HG02885 (cell line): Measurements from ENCODE around the gene IBA57.

Source experiments
- ATAC-seq: cut with Tn5 transposase; IDR thresholded peaks from one replicate; pipeline ENCODE4 v1.9.1; 2021; ENCODE audit warnings: mild to moderate bottlenecking; ENCODE audit not compliant: unreplicated experiment, poor library complexity

The IBA57 gene

GRCh38 chr1:228155596-228156514 is 9.7 kb upstream of the IBA57 start:
- ATAC-seq: no peak

- ATAC-seq: no peak
These were observed 9.1 kb upstream of the IBA57 start for GRCh38 chr1:228156515-228156881.

GRCh38 chr1:228156941-228157728 is 8.5 kb upstream of the IBA57 start:
- no peak for ATAC-seq

- no peak for ATAC-seq
These were observed 7.9 kb upstream of the IBA57 start for GRCh38 chr1:228157729-228158126.

- ATAC-seq: no peak
These were observed 7.2 kb upstream of the IBA57 start for GRCh38 chr1:228158151-228159007.

GRCh38 chr1:228159008-228159665 is 6.5 kb upstream of the IBA57 start:
- no peak for ATAC-seq

GRCh38 chr1:228160201-228160761 is 5.3 kb upstream of the IBA57 start:
- no peak for ATAC-seq

GRCh38 chr1:228161362-228161761 is 4.2 kb upstream of the IBA57 start:
- no peak for ATAC-seq

- no peak for ATAC-seq
These were observed 3.7 kb upstream of the IBA57 start for GRCh38 chr1:228161866-228162265.

GRCh38 chr1:228162286-228163006 is 3.2 kb upstream of the IBA57 start:
- no peak for ATAC-seq

GRCh38 chr1:228163007-228163753 is 2.4 kb upstream of the IBA57 start:
- no peak for ATAC-seq

GRCh38 chr1:228163776-228164519 is 1.7 kb upstream of the IBA57 start:
- no peak for ATAC-seq

- ATAC-seq: no peak
These were observed 838 bp upstream of the IBA57 start for GRCh38 chr1:228164561-228165371.

- ATAC-seq: peak; percentile 10
These were observed 749 bp downstream of the IBA57 start for GRCh38 chr1:228166170-228166936.

GRCh38 chr1:228168563-228169270 is 3.1 kb downstream of the IBA57 start:
- ATAC-seq: no peak

- ATAC-seq: no peak
These were observed 3.7 kb downstream of the IBA57 start for GRCh38 chr1:228169345-228169744.
